PC-3 (cell line): Measurements from ENCODE around the gene PPP1R14C. TPM values are rescaled to one million over a fixed set of nuclear protein-coding genes. Genes with fewer than 3 reads are reported as not detected.

ENCODE experiments used
- ATAC-seq: fragments of 200-7000 bp; cut with Tn5 transposase; 2 replicates; pipeline ENCODE4 v1.9.1; 2020; ENCODE audit warnings: mild to moderate bottlenecking, moderate library complexity
- BruUV-seq: library from RNA; stranded (reverse); fragments of 400-500 nt; replicated peaks from 2 replicates; lab custom pipeline; 2021; lab: Mats Ljungman, UMichigan
- CTCF ChIA-PET: fragments of 300-600 bp; sonication (Branson Sonifier 250); formaldehyde crosslinking; loops from one replicate; lab custom pipeline; 2022; ENCODE audit warnings: antibody characterized with exemption; lab: Charles Lee
- POLR2A ChIA-PET: fragments of 300-600 bp; sonication (Branson Sonifier 250); formaldehyde crosslinking; loops from one replicate; lab custom pipeline; 2022; ENCODE audit warnings: antibody characterized with exemption; ENCODE audit not compliant: unreplicated experiment; lab: Charles Lee
- DNase-seq: peaks from one replicate; pipeline ENCODE4 v3.0.0-alpha.2; 2015
- H2AFZ ChIP-seq: fragments of 300-600 bp; sonication (generic); 2 replicates; pipeline ENCODE4 v1.6.0; 2016; ENCODE audit warnings: antibody characterized with exemption, low read length
- H3F3A ChIP-seq: fragments of 300-600 bp; sonication (generic); one replicate; pipeline ENCODE4 v1.6.0; 2017; ENCODE audit warnings: antibody characterized with exemption, low read length, control low read depth, mild to moderate bottlenecking; ENCODE audit not compliant: unreplicated experiment
- H3K27ac ChIP-seq: fragments of 300-600 bp; sonication (generic); 2 replicates; pipeline ENCODE4 v1.5.1; 2016; ENCODE audit warnings: mild to moderate bottlenecking, low read length
- H3K27me3 ChIP-seq: fragments of 300-600 bp; sonication (generic); 2 replicates; pipeline ENCODE4 v1.6.1; 2016; ENCODE audit warnings: low read length, mixed read lengths
- H3K36me3 ChIP-seq: fragments of 300-600 bp; sonication (generic); 2 replicates; pipeline ENCODE4 v1.6.1; 2016; ENCODE audit warnings: low read depth, mixed run types, low read length, mixed read lengths
- H3K4me1 ChIP-seq: fragments of 300-600 bp; sonication (generic); 2 replicates; pipeline ENCODE4 v1.5.1; 2016; ENCODE audit warnings: low read length; ENCODE audit not compliant: insufficient read depth
- H3K4me2 ChIP-seq: fragments of 300-600 bp; sonication (generic); 2 replicates; pipeline ENCODE4 v1.6.0; 2016; ENCODE audit warnings: low read length
- H3K4me3 ChIP-seq: fragments of 300-600 bp; sonication (generic); 2 replicates; pipeline ENCODE4 v1.5.1; 2016; ENCODE audit warnings: mild to moderate bottlenecking, low read length, mixed read lengths
- H3K79me2 ChIP-seq: fragments of 300-600 bp; sonication (generic); 2 replicates; pipeline ENCODE4 v1.6.1; 2017; ENCODE audit warnings: low read length, mixed read lengths
- H3K9ac ChIP-seq: fragments of 300-600 bp; sonication (generic); 2 replicates; pipeline ENCODE4 v1.6.0; 2016; ENCODE audit warnings: mild to moderate bottlenecking, low read length
- H3K9me2 ChIP-seq: fragments of 300-600 bp; sonication (generic); replicated peaks from 2 replicates; pipeline ENCODE4 v1.6.1; 2016; ENCODE audit warnings: mixed run types, low read length, mixed read lengths
- H3K9me3 ChIP-seq: fragments of 300-600 bp; sonication (generic); 2 replicates; pipeline ENCODE4 v1.6.1; 2016; ENCODE audit warnings: low read length, mixed read lengths
- H4K20me1 ChIP-seq: fragments of 300-600 bp; sonication (generic); 2 replicates; pipeline ENCODE4 v1.6.1; 2016; ENCODE audit warnings: low read length, mixed read lengths
- CTCF ChIP-seq: fragments of 300-600 bp; sonication (generic); conservative IDR thresholded peaks from 2 replicates; pipeline ENCODE4 v1.5.1; 2017; ENCODE audit warnings: antibody characterized with exemption, low read depth, mild to moderate bottlenecking, low read length
- EZH2 ChIP-seq: fragments of 300-600 bp; sonication (generic); IDR thresholded peaks from one replicate; pipeline ENCODE4 v1.6.1; 2017; ENCODE audit warnings: antibody characterized with exemption, mild to moderate bottlenecking, low read length; ENCODE audit not compliant: unreplicated experiment
- EZH2phosphoT487 ChIP-seq: fragments of 300-600 bp; sonication (generic); IDR thresholded peaks from 2 replicates; pipeline ENCODE4 v1.6.1; 2018; ENCODE audit warnings: mild to moderate bottlenecking, antibody characterized with exemption, low read length, borderline replicate concordance
- intact Hi-C: fragments of 100-400 bp; cut with micrococcal nuclease; formaldehyde crosslinking; loops from 2 replicates; pipeline ENCODE4 v1.9.0; 2023
- total RNA-seq: library from RNA; depleted of rRNA; stranded (reverse); fragments of >200 nt; gene quantifications from 2 replicates; pipeline ENCODE4 v1.2.3, GENCODE V29; 2014

Gene PPP1R14C
- total RNA-seq, 1 experiment from 2014 or later, result 1.1 TPM

DNA sequence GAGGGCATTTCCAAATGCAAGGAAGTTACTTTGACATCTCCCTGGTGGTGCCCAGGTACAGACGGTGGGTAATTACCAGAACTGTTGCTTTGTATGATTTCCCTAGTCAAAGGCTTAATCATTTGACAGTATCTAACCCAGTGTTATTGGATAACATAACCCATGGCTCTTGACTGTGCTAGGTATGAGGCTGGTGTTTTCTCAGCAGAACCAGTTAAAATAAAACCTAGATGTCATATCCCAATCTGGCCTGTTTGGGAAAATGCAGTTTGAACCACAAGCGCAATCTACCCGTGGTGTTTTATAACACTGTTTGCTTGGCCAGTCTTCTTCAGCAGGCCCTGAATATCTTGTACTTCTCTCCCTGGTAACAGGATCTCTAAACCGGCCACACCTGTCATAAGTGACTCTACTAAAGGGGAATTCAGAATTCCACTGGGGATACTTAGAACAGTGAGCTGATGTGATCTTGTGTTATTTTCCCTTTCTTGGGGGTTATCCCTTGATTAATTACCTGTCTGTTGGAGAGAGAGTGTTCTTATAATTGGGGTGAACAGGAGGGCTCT, 32.8 kb downstream of the PPP1R14C start:
- Histone ChIP-seq H3K4me1 (no peaks in the 10 kb centered on the region), H3K79me2 (no peaks in the 10 kb centered on the region), H3F3A (no peaks in the 10 kb centered on the region), H3K9me3 (no peaks in the 10 kb centered on the region), H3K27ac (no peak overlapping the region), H3K4me3 (no peak overlapping the region), H4K20me1 (no peaks in the 10 kb centered on the region), H3K36me3 (no peaks in the 10 kb centered on the region), H3K27me3 (no peaks in the 10 kb centered on the region), H3K9me2 (no peaks in the 10 kb centered on the region), H2AFZ (no peak overlapping the region), H3K9ac (no peak overlapping the region), H3K4me2 (no peak overlapping the region)
- ATAC-seq, result no peak
- ChIA-PET CTCF (no interaction called here), POLR2A (no interaction called here)
- no peak for DNase-seq
- intact Hi-C loops, result no loop called here
- TF ChIP-seq CTCF (no peak), EZH2 (no peak), EZH2phosphoT487 (no peak)
- BruUV-seq, result no TSS peak

DNA sequence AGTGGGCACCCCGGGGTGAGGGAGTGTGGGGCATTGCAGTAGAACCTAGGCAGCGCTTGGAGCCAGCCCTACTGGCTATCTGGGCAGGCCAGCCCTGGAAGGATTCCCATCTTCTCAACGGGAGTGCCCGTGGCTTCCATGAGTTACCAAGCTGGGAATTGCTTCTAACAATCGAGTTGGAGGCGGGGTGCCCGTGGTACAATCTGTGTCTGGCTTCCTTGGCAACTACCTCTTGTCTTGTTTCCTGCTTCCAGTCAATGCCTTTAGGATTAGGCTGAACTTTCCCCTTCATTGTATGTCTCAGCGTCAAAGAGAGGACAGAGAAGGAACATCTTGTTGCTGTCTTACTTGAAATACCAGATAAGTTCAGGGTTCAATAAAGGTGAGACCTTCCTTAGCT, 33.3 kb downstream of the PPP1R14C start:
- no peaks in the 10 kb centered on the region for H3K79me2 ChIP-seq
- no TSS peak for BruUV-seq
- no peaks in the 10 kb centered on the region for H3K27me3 ChIP-seq
- ATAC-seq, result no peak
- no peak overlapping the region for H3K9ac ChIP-seq
- TF ChIP-seq CTCF (no peak), EZH2 (no peak), EZH2phosphoT487 (no peak)
- no peak for DNase-seq
- intact Hi-C loops, result no loop called here
- H3K4me3 ChIP-seq, result no peak overlapping the region
- H3F3A ChIP-seq, result no peaks in the 10 kb centered on the region
- H3K4me1 ChIP-seq, result no peaks in the 10 kb centered on the region
- H3K27ac ChIP-seq, result no peak overlapping the region
- H3K4me2 ChIP-seq, result no peak overlapping the region
- no peaks in the 10 kb centered on the region for H3K9me2 ChIP-seq
- H4K20me1 ChIP-seq, result no peaks in the 10 kb centered on the region
- no peaks in the 10 kb centered on the region for H3K36me3 ChIP-seq
- no peak overlapping the region for H2AFZ ChIP-seq
- CTCF ChIA-PET, result no interaction called here
- POLR2A ChIA-PET, result no interaction called here
- H3K9me3 ChIP-seq, result no peaks in the 10 kb centered on the region

GRCh38 chr6:150176659-150177058, 33.8 kb downstream of the PPP1R14C start:
- intact Hi-C loops, result no loop called here
- no peak for TF ChIP-seq EZH2
- no peak for TF ChIP-seq EZH2phosphoT487
- no peak for TF ChIP-seq CTCF
- Histone ChIP-seq H3K4me3 (no peak overlapping the region), H3K27me3 (no peaks in the 10 kb centered on the region), H3K4me1 (no peaks in the 10 kb centered on the region), H3K9me3 (no peaks in the 10 kb centered on the region), H3K36me3 (no peaks in the 10 kb centered on the region), H3K4me2 (no peak overlapping the region), H3K27ac (no peak overlapping the region), H3K79me2 (no peaks in the 10 kb centered on the region), H3K9me2 (no peaks in the 10 kb centered on the region), H2AFZ (no peak overlapping the region), H3K9ac (no peak overlapping the region), H4K20me1 (no peaks in the 10 kb centered on the region), H3F3A (no peaks in the 10 kb centered on the region)
- POLR2A ChIA-PET, result no interaction called here
- DNase-seq (no peak), ATAC-seq (no peak)
- CTCF ChIA-PET, result no interaction called here
- BruUV-seq, result no TSS peak
